ACC112 (cell line): ENCODE results near the gene SLC2A5.

Experiments
- H2AFZ ChIP-seq: fragments of 200-600 bp; sonication (generic); one replicate; pipeline ENCODE4 v1.6.0; 2017; ENCODE audit warnings: antibody characterized with exemption, low read length; ENCODE audit not compliant: unreplicated experiment
- H3K27ac ChIP-seq: fragments of 200-600 bp; sonication (generic); 2 replicates; pipeline ENCODE4 v1.5.1; 2014; ENCODE audit warnings: low read depth, mild to moderate bottlenecking, antibody characterized with exemption, low read length, moderate library complexity
- H3K27me3 ChIP-seq: fragments of 200-600 bp; sonication (generic); 2 replicates; pipeline ENCODE4 v1.6.1; 2014; ENCODE audit warnings: mild to moderate bottlenecking, antibody characterized with exemption, low read length, moderate library complexity, mixed read lengths; ENCODE audit not compliant: insufficient read depth
- H3K36me3 ChIP-seq: fragments of 200-600 bp; sonication (generic); 2 replicates; pipeline ENCODE4 v1.6.1; 2016; ENCODE audit warnings: mild to moderate bottlenecking, antibody characterized with exemption, low read length, moderate library complexity, mixed read lengths; ENCODE audit not compliant: insufficient read depth
- H3K4me1 ChIP-seq: fragments of 200-600 bp; sonication (generic); one replicate; pipeline ENCODE4 v1.6.1; 2016; ENCODE audit warnings: low read length, mixed read lengths; ENCODE audit not compliant: insufficient read depth, unreplicated experiment, control insufficient read depth
- H3K4me3 ChIP-seq: fragments of 200-600 bp; sonication (generic); 2 replicates; pipeline ENCODE4 v1.5.1; 2014; ENCODE audit warnings: mild to moderate bottlenecking, low read depth, low read length
- H3K79me2 ChIP-seq: fragments of 200-600 bp; sonication (generic); one replicate; pipeline ENCODE4 v1.6.0; 2016; ENCODE audit warnings: low read length; ENCODE audit not compliant: control insufficient read depth, unreplicated experiment, insufficient read depth

SLC2A5 gene, protein sequence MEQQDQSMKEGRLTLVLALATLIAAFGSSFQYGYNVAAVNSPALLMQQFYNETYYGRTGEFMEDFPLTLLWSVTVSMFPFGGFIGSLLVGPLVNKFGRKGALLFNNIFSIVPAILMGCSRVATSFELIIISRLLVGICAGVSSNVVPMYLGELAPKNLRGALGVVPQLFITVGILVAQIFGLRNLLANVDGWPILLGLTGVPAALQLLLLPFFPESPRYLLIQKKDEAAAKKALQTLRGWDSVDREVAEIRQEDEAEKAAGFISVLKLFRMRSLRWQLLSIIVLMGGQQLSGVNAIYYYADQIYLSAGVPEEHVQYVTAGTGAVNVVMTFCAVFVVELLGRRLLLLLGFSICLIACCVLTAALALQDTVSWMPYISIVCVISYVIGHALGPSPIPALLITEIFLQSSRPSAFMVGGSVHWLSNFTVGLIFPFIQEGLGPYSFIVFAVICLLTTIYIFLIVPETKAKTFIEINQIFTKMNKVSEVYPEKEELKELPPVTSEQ

DNA sequence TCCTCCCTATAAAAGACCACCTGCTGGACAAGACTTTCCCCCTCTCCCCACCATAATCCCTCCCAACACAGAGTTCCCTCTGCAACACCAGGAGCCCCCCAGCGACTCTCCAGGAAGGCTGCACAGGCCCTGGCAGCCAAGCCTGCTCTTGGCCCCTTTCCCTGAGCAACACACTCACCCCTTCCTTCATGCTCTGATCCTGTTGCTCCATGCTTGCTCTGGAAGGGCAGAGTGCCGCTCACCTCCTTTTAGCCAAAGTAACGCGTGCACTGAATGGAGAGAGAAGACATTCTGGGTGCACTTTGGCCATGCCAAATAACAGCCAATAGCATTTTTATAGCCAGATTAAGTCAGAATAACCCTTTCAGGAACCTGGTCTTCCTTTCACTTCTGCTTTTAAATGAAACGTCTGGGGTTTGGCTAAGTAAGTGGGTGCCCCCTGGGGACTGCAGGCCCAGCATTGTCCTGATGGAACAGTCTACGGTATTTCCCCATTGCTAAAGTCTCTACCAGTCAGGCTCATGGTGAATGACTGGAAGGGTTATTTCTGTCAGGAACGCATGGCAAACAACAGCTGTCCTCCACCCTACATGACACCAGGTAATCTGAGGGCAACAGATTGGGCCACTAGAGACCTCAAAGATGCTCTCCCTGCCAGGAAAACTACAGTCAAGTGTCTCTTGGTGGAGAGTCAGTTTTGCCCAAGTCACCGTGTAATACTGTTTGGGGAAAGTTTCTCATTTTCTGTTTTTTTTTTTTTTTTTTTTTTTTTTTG lies at the start of gene SLC2A5:
Gene SLC2A5 (minus strand): TSS at position 310 of the 775 bp plus-strand sequence. CDS start 99 bp downstream, at position 211.
- Histone ChIP-seq H3K27ac (no peak within 1 kb of the TSS), H2AFZ (peak within 1 kb of the TSS; percentile 31), H3K36me3 (no peaks in the 10 kb centered on the region), H3K4me1 (peaks cover 34% of the 10 kb centered on the region), H3K4me3 (peak within 1 kb of the TSS; percentile 14; the same call in 1 of the 2 replicates), H3K79me2 (no peaks in the 10 kb centered on the region), H3K27me3 (no peaks in the 10 kb centered on the region)

DNA sequence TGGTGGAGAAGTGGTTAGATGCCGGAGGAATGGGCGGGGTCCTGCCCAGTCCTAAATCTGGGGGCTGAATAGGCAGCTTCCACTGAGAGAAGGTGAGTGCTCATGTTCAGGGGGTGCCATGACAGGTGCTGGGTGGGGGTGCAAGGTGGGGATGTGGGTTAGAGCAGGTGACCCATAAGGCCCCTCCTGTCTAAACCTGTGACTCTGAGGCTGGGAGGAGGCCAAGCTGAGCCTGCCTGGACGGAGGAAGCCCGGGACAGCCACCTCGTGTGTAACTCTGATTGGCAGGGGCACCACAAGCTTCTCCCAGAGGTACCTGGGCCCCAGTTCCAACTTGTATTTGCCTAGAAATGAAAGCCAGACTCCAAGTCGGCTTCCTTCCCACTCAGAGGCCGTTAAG lies 48.8 kb upstream of the SLC2A5 start:
- H3K79me2 ChIP-seq = no peaks in the 10 kb centered on the region
- no peaks in the 10 kb centered on the region for H3K4me1 ChIP-seq
- H3K27me3 ChIP-seq = no peaks in the 10 kb centered on the region
- H3K4me3 ChIP-seq = no peak overlapping the region
- H3K36me3 ChIP-seq = no peaks in the 10 kb centered on the region
- H3K27ac ChIP-seq = no peak overlapping the region
- H2AFZ ChIP-seq = no peak overlapping the region

DNA sequence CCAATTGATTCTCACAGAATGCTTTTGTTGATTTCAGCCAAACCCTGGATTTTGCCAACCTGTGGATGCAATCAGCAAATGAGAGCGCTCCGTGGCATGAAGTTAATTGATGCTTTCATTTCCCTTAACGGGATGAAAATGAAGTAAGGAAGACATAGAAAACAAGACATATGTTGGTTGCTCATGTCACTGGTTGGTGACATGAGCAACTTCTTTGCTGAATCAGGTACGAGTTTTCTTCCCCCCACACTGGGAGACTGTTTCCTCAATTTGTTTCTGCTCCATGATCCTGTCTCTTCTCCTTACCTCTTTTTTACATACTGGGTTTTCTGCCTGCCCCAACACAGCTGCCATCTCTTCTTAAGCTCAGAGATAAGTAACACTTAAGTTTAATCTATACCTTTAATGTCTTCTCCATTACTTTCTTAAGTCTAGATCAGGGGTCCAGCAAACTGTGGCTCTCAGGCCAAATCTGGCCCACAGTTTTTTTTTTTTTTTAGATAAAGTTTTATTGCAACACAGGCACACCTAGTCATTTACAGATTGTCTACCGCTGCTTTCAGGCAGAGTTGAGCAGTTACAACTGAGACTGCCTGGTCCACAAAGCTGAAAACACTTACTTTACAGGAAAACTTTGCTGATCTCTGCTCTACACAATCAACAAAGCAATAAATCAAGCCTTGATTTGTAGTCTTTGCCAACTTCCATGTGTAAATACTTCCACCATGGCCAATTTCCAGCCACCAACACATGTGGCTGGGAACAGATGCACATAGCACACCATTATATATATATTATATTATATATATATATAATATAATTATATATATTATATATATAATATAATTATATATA lies 46.1 kb upstream of the SLC2A5 start:
- H3K4me3 ChIP-seq = no peak overlapping the region
- no peak overlapping the region for H3K27ac ChIP-seq
- H3K36me3 ChIP-seq = no peaks in the 10 kb centered on the region
- no peaks in the 10 kb centered on the region for H3K4me1 ChIP-seq
- H2AFZ ChIP-seq = no peak overlapping the region
- H3K27me3 ChIP-seq = no peaks in the 10 kb centered on the region
- H3K79me2 ChIP-seq = no peaks in the 10 kb centered on the region

DNA sequence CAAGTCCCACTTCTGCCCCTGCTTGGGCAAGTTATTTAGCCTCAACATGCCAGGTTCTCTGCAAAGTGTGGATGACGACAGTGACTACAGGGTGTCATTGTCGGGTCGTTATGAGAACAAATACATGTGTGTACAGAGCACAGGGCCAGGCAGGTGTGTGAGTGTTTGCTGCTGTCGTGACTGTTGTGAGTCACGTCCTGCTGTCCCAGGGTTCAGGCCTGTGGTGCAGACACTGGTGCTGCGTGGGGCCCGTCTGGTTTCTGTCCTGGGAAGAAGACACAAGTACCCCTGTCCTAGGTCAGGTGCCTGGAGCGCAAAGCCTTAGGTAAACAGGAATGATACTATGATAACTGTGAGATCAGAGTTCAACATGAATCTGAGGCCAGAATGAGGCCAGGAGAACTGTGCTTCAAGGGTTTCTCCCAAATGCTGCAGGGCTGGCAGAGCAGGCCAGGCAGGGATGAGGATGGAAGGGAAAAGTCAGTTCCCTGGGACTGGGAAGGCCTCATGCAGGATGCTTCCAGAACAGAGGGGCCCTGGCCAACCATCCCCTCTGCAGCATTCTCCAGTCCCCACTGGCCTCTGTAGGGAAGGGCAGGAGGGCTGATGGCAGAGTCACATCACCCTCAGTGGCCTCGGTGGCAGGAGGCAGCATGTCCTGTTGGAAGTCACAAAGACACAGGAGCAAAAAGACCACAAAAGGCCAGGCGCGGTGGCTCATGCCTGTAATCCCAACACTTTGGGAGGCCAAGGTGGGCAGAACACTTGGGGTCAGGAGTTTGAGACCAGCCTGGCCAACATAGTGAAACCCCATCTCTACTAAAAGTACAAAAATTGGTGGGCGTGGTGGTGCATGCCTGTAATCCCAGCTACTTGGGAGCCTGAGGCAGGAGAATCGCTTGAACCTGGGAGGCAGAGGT lies 43.8 kb upstream of the SLC2A5 start:
- Histone ChIP-seq H3K36me3 (no peaks in the 10 kb centered on the region), H3K27ac (no peak overlapping the region), H3K79me2 (no peaks in the 10 kb centered on the region), H3K4me1 (no peaks in the 10 kb centered on the region), H2AFZ (no peak overlapping the region), H3K27me3 (no peaks in the 10 kb centered on the region), H3K4me3 (no peak overlapping the region)

DNA sequence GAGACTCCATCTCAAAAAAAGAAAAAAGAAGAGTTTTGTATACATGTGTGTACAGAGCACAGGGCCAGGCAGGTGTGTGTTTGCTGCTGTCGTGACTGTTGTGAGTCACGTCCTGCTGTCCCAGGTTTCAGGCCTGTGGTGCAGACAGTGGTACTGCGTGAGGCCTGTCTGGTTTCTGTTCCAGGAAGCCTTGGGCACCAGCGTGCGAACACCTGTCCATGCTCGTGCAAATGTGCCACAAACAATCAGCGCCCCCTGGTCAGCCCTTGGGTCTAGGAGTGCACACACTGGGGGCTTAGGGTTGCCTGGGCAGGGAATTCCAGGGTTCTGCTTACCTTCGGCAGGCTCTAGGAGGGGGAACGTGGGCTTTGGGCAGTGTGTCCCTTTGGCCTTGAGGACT lies 42.5 kb upstream of the SLC2A5 start:
- no peak overlapping the region for H3K27ac ChIP-seq
- no peak overlapping the region for H2AFZ ChIP-seq
- H3K79me2 ChIP-seq = no peaks in the 10 kb centered on the region
- no peaks in the 10 kb centered on the region for H3K27me3 ChIP-seq
- no peaks in the 10 kb centered on the region for H3K36me3 ChIP-seq
- no peaks in the 10 kb centered on the region for H3K4me1 ChIP-seq
- H3K4me3 ChIP-seq = no peak overlapping the region

DNA sequence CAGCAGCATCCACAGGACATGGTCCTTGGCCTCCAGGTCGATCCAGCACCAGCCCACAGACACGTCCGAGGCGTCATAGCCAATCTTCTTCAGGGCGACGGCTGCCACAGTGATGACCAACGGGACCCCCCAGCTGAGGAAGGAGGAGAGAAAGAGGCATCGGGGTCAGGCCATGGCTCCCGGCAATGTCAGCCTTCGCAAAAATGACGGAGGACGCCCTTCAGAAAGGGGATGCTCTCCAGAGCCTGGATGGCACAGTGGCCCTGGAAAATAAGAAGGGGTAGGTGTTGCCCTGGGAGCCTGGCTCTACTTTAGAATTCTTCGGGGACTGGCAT lies 41.9 kb upstream of the SLC2A5 start:
- H3K27me3 ChIP-seq = no peaks in the 10 kb centered on the region
- no peak overlapping the region for H3K4me3 ChIP-seq
- H3K79me2 ChIP-seq = no peaks in the 10 kb centered on the region
- no peaks in the 10 kb centered on the region for H3K4me1 ChIP-seq
- H3K36me3 ChIP-seq = no peaks in the 10 kb centered on the region
- no peak overlapping the region for H2AFZ ChIP-seq
- no peak overlapping the region for H3K27ac ChIP-seq

DNA sequence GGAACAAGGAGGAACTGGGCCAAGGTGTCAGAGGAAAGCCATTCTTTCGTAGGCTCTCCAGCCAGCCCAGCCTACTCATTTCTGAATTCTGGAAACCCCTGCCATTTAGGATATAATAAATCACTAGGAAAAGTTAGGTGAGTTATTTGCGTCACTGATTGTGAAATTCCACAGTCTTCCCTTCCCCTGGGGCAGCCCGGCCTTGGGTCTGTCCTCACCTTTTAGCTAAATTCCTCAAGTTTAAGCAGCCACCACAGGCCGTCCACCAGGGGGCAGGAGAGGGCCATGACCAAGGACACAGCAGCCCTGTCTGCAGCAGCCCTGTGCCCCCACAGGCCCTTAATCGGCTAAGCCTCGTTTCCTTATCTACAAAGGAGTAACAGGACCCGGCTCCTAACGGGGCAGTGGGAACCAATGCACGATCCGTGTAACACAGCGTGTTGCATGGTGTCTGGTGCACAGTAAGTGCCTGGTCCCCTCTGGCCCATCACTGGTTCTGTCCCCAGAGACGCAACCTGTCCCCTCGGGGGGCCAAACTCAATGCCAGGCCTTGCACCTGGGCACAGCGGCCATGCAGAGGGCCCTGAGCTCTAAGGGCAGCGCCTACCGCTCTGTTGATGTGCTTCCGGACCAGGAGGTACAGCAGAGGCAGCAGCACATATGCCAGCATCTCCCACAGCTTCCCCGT lies 41.4 kb upstream of the SLC2A5 start:
- Histone ChIP-seq H3K4me1 (no peaks in the 10 kb centered on the region), H2AFZ (no peak overlapping the region), H3K27ac (no peak overlapping the region), H3K27me3 (no peaks in the 10 kb centered on the region), H3K36me3 (no peaks in the 10 kb centered on the region), H3K79me2 (no peaks in the 10 kb centered on the region), H3K4me3 (no peak overlapping the region)

DNA sequence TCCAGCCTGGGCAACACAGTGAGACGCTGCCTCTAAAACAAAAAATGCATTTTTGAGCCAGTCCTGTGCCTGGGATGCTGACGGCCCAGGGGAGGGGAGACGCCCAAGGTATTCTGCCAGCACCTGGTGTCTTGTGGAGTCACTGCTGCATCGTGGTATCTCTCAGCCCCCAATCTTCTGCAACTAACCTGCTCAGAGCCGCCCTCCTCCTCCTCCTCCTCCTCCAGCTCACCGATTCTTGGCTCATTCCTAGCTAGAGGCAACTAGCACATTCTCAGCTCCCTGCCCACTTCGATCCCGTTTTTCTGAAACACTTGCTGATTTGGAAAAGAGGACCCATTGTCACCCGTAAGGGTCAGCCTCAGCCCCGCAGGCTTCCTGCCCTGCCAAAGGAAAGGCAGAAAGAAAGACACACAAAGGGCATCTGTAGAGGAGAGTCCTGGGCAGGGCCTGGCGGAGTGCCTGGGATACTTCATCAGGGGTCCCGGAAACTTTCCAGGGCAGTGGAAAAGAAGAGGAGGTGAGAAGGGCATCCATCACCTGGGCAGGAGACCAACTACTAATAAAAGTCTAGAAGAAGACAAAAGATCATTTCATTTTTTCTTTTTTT lies 38.7 kb upstream of the SLC2A5 start:
- Histone ChIP-seq H3K27me3 (no peaks in the 10 kb centered on the region), H3K79me2 (no peaks in the 10 kb centered on the region), H3K27ac (no peak overlapping the region), H3K4me1 (no peaks in the 10 kb centered on the region), H3K36me3 (no peaks in the 10 kb centered on the region), H3K4me3 (no peak overlapping the region), H2AFZ (no peak overlapping the region)

DNA sequence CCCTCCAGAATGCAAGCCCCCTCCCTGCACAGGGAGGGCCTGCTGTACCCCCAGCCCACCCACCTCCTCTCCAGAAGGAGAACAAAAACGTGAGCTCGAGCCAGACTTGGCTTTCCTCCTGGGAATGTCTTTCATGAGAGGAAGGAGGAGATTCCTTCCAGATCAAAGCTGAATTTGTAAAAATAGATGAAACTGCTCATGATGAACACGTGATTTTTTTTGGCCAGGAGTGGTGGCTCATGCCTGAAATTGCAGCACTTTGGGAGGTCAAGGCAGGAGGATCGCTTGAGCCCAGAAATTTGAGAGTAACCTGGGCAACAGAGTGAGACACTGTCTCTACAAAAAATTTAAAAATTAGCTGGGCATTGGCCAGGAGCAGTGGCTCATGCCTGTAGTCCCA lies 37.7 kb upstream of the SLC2A5 start:
- H3K36me3 ChIP-seq = no peaks in the 10 kb centered on the region
- no peak overlapping the region for H3K27ac ChIP-seq
- H3K79me2 ChIP-seq = no peaks in the 10 kb centered on the region
- H3K4me3 ChIP-seq = no peak overlapping the region
- H3K27me3 ChIP-seq = no peaks in the 10 kb centered on the region
- H2AFZ ChIP-seq = no peak overlapping the region
- no peaks in the 10 kb centered on the region for H3K4me1 ChIP-seq
